Mesothelial cell of epicardium (in vitro differentiated cells): ENCODE data around the gene BRS3. TPM values are rescaled to one million over a fixed set of nuclear protein-coding genes. Genes with fewer than 3 reads are reported as not detected.

Experiments used
- total RNA-seq: library from RNA; stranded (reverse); gene quantifications from 3 replicates; pipeline ENCODE4 v1.2.1, GENCODE V29; 2021

BRS3 gene
- total RNA-seq, 1 donor from 2014 or later: not detected

Other genes with a start within 250 kb of the BRS3 start
- gene MAP7D3, start 236.5 kb upstream of the BRS3 start, total RNA-seq: 10.3 to 10.6 TPM (median 10.4 TPM) in 3 replicates
- not detected in 3 replicates for gene ADGRG4, start 187.0 kb upstream of the BRS3 start, total RNA-seq
- 41.7 to 44.0 TPM (median 43.3 TPM) in 3 replicates for gene HTATSF1, start 9.6 kb downstream of the BRS3 start, total RNA-seq
- gene VGLL1, start 44.3 kb downstream of the BRS3 start, total RNA-seq: 13.1 to 16.7 TPM (median 14.6 TPM) in 3 replicates
- not detected in 3 replicates for gene CD40LG, start 160.2 kb downstream of the BRS3 start, total RNA-seq